Sigmoid colon (tissue), 4 donors: ENCODE measurements around the gene SRSF8.

Experiments used
- EP300 ChIP-seq, 4 donors: sonication (generic); formaldehyde crosslinking; IDR thresholded peaks; one replicate each; pipeline ENCODE4 v1.6.1; 2017; ENCODE audit warnings: antibody characterized with exemption in 4 of 4
- POLR2A ChIP-seq, 2 donors: fragments of 450-650 bp; IDR thresholded peaks; one replicate each; pipeline ENCODE4 v1.6.1; 2016; ENCODE audit warnings: antibody characterized with exemption in 2 of 2, mild to moderate bottlenecking in 2 of 2, moderate library complexity in 2 of 2
- POLR2AphosphoS5 ChIP-seq, 4 donors: sonication (generic); formaldehyde crosslinking; IDR thresholded peaks; one replicate each; pipeline ENCODE4 v1.6.1; 2017; ENCODE audit warnings: antibody characterized with exemption in 4 of 4
- TF ChIP-seq, protein P1 (sequence below), 4 experiments: fragments of 450-650 bp in 3 of 4; fragments of 200-600 bp in 1 of 4; IDR thresholded peaks; one replicate each; pipeline ENCODE4 v1.5.1; 2016 to 2019; ENCODE audit warnings: antibody characterized with exemption in 4 of 4, mild to moderate bottlenecking in 3 of 4, moderate library complexity in 2 of 4

- TF ChIP-seq, protein P1, sequence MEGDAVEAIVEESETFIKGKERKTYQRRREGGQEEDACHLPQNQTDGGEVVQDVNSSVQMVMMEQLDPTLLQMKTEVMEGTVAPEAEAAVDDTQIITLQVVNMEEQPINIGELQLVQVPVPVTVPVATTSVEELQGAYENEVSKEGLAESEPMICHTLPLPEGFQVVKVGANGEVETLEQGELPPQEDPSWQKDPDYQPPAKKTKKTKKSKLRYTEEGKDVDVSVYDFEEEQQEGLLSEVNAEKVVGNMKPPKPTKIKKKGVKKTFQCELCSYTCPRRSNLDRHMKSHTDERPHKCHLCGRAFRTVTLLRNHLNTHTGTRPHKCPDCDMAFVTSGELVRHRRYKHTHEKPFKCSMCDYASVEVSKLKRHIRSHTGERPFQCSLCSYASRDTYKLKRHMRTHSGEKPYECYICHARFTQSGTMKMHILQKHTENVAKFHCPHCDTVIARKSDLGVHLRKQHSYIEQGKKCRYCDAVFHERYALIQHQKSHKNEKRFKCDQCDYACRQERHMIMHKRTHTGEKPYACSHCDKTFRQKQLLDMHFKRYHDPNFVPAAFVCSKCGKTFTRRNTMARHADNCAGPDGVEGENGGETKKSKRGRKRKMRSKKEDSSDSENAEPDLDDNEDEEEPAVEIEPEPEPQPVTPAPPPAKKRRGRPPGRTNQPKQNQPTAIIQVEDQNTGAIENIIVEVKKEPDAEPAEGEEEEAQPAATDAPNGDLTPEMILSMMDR (IDR thresholded peaks at IDR 0.05): no peak
- no peak for TF ChIP-seq POLR2A (IDR thresholded peaks at IDR 0.05)
- TF ChIP-seq POLR2AphosphoS5 (IDR thresholded peaks at IDR 0.05): no peak
- no peak for TF ChIP-seq EP300 (IDR thresholded peaks at IDR 0.05)
Observed at GRCh38 chr11:95072948-95073347, 6.2 kb downstream of the SRSF8 start.
